Activated CD8-positive, alpha-beta T cell treated with anti-CD3 and anti-CD28 coated beads for 36 hours (primary cell): ENCODE data around the gene ANAPC2. TPM values are rescaled to one million over a fixed set of nuclear protein-coding genes. Genes with fewer than 3 reads are reported as not detected.

Experiments
- ATAC-seq: fragments of 200-7000 bp; cut with Tn5 transposase; one replicate; pipeline ENCODE4 v1.10.0; 2021; ENCODE audit warnings: mild to moderate bottlenecking, moderate library complexity
- CTCF ChIA-PET: fragments of 350-600 bp; sonication (Branson Sonifier 250); formaldehyde crosslinking; loops from one replicate; lab custom pipeline; 2021; ENCODE audit warnings: antibody characterized with exemption; lab: Charles Lee
- POLR2A ChIA-PET: fragments of 350-600 bp; sonication (Branson Sonifier 250); formaldehyde crosslinking; loops from one replicate; lab custom pipeline; 2021; ENCODE audit warnings: antibody characterized with exemption; lab: Charles Lee
- DNase-seq: peaks from one replicate; pipeline ENCODE4 v3.0.0-alpha.2; 2020
- H3K27ac Mint-ChIP-seq: one replicate; pipeline ENCODE4 v1.8.0; 2021; ENCODE audit warnings: mild to moderate bottlenecking, mixed read lengths
- H3K27me3 Mint-ChIP-seq: one replicate; pipeline ENCODE4 v1.8.0; 2021; ENCODE audit warnings: mixed read lengths
- H3K36me3 Mint-ChIP-seq: one replicate; pipeline ENCODE4 v1.8.0; 2021; ENCODE audit warnings: low read depth, mixed read lengths
- H3K4me1 Mint-ChIP-seq: one replicate; pipeline ENCODE4 v1.8.0; 2021; ENCODE audit warnings: low read depth, mixed read lengths
- H3K4me3 Mint-ChIP-seq: one replicate; pipeline ENCODE4 v1.8.0; 2021; ENCODE audit warnings: mild to moderate bottlenecking, moderate library complexity, mixed read lengths
- H3K9me3 Mint-ChIP-seq: one replicate; pipeline ENCODE4 v1.8.0; 2021; ENCODE audit warnings: mixed read lengths
- CTCF ChIP-seq: fragments of 200-600 bp; IDR thresholded peaks from one replicate; pipeline ENCODE4 v1.8.0; 2022; ENCODE audit warnings: antibody characterized with exemption, mild to moderate bottlenecking
- intact Hi-C: fragments of 100-400 bp; cut with micrococcal nuclease; formaldehyde crosslinking; loops from one replicate; pipeline ENCODE4 v1.10.0; 2022
- total RNA-seq, 2 experiments: library from RNA; stranded (reverse); gene quantifications; one replicate each; pipeline ENCODE4 v1.2.3, GENCODE V29; 2021

Gene ANAPC2
- total RNA-seq, 2 experiments from 2014 or later, result 38.6 to 39.6 TPM

DNA sequence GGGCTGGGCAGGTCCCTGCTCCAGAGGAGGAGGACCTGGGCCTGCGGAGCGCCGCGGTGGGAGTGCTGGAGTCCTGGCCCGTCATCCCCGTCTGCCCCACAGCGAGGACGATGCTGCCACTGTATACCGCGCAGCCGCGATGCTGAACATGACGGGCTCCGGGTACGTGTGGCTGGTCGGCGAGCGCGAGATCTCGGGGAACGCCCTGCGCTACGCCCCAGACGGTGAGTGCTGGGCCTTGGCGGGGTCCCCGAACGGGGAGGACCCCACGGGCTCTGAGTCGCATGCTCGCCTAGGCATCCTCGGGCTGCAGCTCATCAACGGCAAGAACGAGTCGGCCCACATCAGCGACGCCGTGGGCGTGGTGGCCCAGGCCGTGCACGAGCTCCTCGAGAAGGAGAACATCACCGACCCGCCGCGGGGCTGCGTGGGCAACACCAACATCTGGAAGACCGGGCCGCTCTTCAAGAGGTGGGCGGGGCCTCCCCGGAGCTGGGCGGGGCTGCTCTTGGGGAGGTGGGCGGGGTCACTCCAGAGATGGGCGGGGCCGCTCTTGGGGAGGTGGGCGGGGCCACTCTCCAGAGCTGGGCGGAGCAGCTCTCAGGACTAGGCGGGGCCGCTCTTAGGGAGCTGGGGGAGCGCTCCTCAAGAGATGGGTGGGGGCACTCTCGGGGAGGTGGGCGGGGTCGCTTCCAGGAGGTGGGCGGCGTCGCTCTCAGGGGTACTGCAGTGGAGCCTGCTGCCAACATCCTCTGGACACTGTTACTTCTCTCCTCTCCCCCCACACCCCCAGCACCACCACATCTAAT, 31.6 kb downstream of the ANAPC2 start:
- Mint-ChIP-seq H3K4me1 (peaks cover 18% of the 10 kb centered on the region), H3K36me3 (no peaks in the 10 kb centered on the region), H3K27ac (no peak overlapping the region), H3K4me3 (peak overlapping the region; percentile 52), H3K27me3 (peaks cover 37% of the 10 kb centered on the region), H3K9me3 (no peaks in the 10 kb centered on the region)
- ChIA-PET POLR2A (interaction anchor here (2.4 kb wide), 1 partner anchor 18 kb away, joined by 11 read pairs; no protein-coding TSS in a partner anchor), CTCF (interaction anchor here (0.7 to 1.2 kb wide), 3 partner anchors 27 to 42 kb away, joined by 3 to 5 read pairs (median 5); no protein-coding TSS in a partner anchor)
- TF ChIP-seq CTCF, result no peak
- intact Hi-C loops, result no loop called here
- ATAC-seq, result peak; percentile 84
- DNase-seq, result peak; percentile 79

DNA sequence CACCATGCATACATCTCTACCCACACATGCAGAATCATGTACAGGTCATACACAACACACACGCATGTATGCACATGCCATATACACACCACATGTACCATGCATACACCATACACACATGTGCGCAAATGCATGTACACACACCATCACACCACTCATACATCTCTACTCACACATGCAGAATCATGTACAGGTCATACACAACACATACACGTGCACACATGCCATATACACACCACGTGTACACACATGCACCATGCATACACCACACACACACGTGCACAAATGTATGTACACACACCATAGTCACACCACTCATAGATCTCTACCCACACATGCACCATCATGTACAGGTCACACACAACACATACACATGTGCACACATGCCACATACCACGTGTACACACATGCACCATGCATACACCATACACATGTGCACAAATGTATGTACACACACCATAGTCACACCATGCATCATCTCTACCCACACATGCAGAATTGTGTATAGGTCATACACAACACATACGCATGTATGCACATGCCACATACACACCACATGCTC, 35.4 kb downstream of the ANAPC2 start:
- ATAC-seq (no peak), DNase-seq (no peak)
- Mint-ChIP-seq H3K4me3 (no peak overlapping the region), H3K27me3 (peaks cover 16% of the 10 kb centered on the region), H3K9me3 (no peaks in the 10 kb centered on the region), H3K4me1 (peaks cover 12% of the 10 kb centered on the region), H3K27ac (no peak overlapping the region), H3K36me3 (no peaks in the 10 kb centered on the region)
- intact Hi-C loops, result no loop called here
- ChIA-PET CTCF (interaction anchor here (0.8 kb wide), 1 partner anchor 89 kb away, joined by 3 read pairs; no protein-coding TSS in a partner anchor), POLR2A (no interaction called here)
- no peak for TF ChIP-seq CTCF

GRCh38 chr9:137150617-137151457, 37.5 kb downstream of the ANAPC2 start:
- Mint-ChIP-seq H3K9me3 (no peaks in the 10 kb centered on the region), H3K36me3 (no peaks in the 10 kb centered on the region), H3K4me3 (no peak overlapping the region), H3K27ac (peak overlapping the region; percentile 55), H3K4me1 (peaks cover 6% of the 10 kb centered on the region), H3K27me3 (peaks cover 9% of the 10 kb centered on the region)
- ATAC-seq (peak; percentile 71), DNase-seq (peak; percentile 91)
- CTCF ChIA-PET, result interaction anchor here (0.8 to 1.5 kb wide), 8 partner anchors 17 to 102 kb away, joined by 3 to 6 read pairs (median 3); no protein-coding TSS in a partner anchor
- intact Hi-C loops, result no loop called here
- POLR2A ChIA-PET, result interaction anchor here (0.6 to 1.6 kb wide), 4 partner anchors 11 to 86 kb away, joined by 3 to 8 read pairs (median 3); no protein-coding TSS in a partner anchor
- no peak for TF ChIP-seq CTCF

DNA sequence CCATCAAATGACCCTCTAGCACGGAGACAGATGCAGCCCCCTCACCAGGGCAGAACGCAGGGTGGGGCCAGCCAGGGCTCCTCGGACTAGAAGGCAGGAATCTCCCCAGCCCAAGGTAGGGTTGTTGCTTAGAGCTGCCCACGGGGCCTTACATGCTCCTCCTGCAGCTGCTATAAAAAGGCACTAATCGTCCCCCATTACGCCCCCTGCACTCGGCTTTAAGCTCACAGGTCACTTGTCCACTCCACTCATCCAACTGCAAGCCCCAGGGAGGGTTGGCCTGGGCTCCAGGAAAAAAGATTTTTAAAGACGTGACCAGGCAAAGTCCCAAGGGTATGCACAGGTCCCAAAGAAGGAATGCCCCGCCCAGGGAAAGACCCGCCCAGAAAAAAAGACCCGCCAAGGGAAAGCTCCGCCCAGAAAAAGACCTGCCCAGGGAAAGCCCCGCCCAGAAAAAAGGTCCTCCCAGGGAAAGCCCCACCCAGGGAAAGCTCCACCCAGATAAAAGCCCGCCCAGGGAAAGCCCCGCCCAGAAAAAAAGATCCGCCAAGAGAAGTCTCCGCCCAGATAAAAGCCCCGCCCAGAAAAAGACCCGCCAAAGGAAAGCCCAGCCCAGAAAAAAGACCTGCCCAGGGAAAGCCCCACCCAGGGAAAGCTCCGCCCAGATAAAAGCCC, 38.3 kb downstream of the ANAPC2 start:
- H3K36me3 Mint-ChIP-seq, result no peaks in the 10 kb centered on the region
- H3K27ac Mint-ChIP-seq, result no peak overlapping the region
- DNase-seq (peak; percentile 80), ATAC-seq (peak; percentile 25)
- H3K4me1 Mint-ChIP-seq, result peaks cover 6% of the 10 kb centered on the region
- intact Hi-C loops, result no loop called here
- TF ChIP-seq CTCF, result no peak
- H3K4me3 Mint-ChIP-seq, result no peak overlapping the region
- POLR2A ChIA-PET, result interaction anchor here (0.8 to 2.3 kb wide), 6 partner anchors 10 to 42 kb away, joined by 3 to 8 read pairs (median 4); no protein-coding TSS in a partner anchor
- H3K27me3 Mint-ChIP-seq, result peaks cover 7% of the 10 kb centered on the region
- CTCF ChIA-PET, result interaction anchor here (0.5 to 1.5 kb wide), 7 partner anchors 18 to 101 kb away, joined by 3 to 6 read pairs (median 3); no protein-coding TSS in a partner anchor
- H3K9me3 Mint-ChIP-seq, result no peaks in the 10 kb centered on the region
